H1 (cell line): ENCODE data around the gene SNX25.

ENCODE experiments used
- CTCF ChIP-seq, 3 experiments: IDR thresholded peaks; 1 replicate in 2 of 3; 2 replicates in 1 of 3; pipeline versions ENCODE4 v1.5.1 to v1.6.1; 2011; ENCODE audit warnings: low read length in 3 of 3, mild to moderate bottlenecking in 3 of 3, inconsistent platforms in 2 of 3, low read depth in 1 of 3, moderate library complexity in 1 of 3; ENCODE audit not compliant: insufficient read depth in 1 of 3; ENCODE audit errors: control extremely low read depth in 1 of 3
- POLR2A ChIP-seq, 2 experiments: IDR thresholded peaks; 1 replicate in 1 of 2; 2 replicates in 1 of 2; pipeline ENCODE4 v1.6.1; 2011; ENCODE audit warnings: low read depth in 2 of 2, low read length in 2 of 2, mild to moderate bottlenecking in 2 of 2; ENCODE audit errors: control extremely low read depth in 1 of 2

- TF ChIP-seq CTCF (IDR thresholded peaks at IDR 0.05; ENCODE audit: control extremely low read depth in 1 of 3, insufficient read depth in 1 of 3, low read depth in 1 of 3, low read length in 3 of 3) (peak in 2 of 3 experiments; percentile 58 to 67; a peak in 3 of 4 replicates), POLR2A (IDR thresholded peaks at IDR 0.05; ENCODE audit: control extremely low read depth in 1 of 2, low read depth in 2 of 2, low read length in 2 of 2) (no peak)
These were observed 25.6 kb upstream of the SNX25 start for GRCh38 chr4:185183622-185184281.
